KMS-11 (cell line): ENCODE results near the gene NCCRP1.

Experiments used
- H2AFZ ChIP-seq: fragments of 200-600 bp; sonication (generic); 2 replicates; pipeline ENCODE4 v1.6.1; 2016; ENCODE audit warnings: antibody characterized with exemption, mixed run types, low read depth
- H3K27ac ChIP-seq: fragments of 200-600 bp; sonication (generic); 2 replicates; pipeline ENCODE4 v1.6.1; 2016; ENCODE audit warnings: mild to moderate bottlenecking, mixed run types
- H3K27me3 ChIP-seq: fragments of 200-600 bp; sonication (generic); 2 replicates; pipeline ENCODE4 v1.6.1; 2017; ENCODE audit warnings: mild to moderate bottlenecking, low read depth, mixed run types, moderate library complexity; ENCODE audit not compliant: insufficient read depth
- H3K36me3 ChIP-seq: fragments of 200-600 bp; sonication (generic); 2 replicates; pipeline ENCODE4 v1.6.1; 2017; ENCODE audit warnings: mild to moderate bottlenecking, mixed run types; ENCODE audit not compliant: insufficient read depth
- H3K4me1 ChIP-seq: fragments of 200-600 bp; sonication (generic); 2 replicates; pipeline ENCODE4 v1.6.1; 2016; ENCODE audit warnings: mild to moderate bottlenecking, low read depth, mixed run types; ENCODE audit not compliant: poor library complexity, severe bottlenecking
- H3K4me2 ChIP-seq: fragments of 200-600 bp; sonication (generic); 2 replicates; pipeline ENCODE4 v1.7.0; 2016; ENCODE audit warnings: mild to moderate bottlenecking, mixed run types
- H3K4me3 ChIP-seq: fragments of 200-600 bp; sonication (generic); IDR thresholded peaks from 2 replicates; pipeline ENCODE4 v1.6.1; 2017; ENCODE audit warnings: low read depth, low read length, mixed read lengths; ENCODE audit not compliant: insufficient read depth
- H3K79me2 ChIP-seq: fragments of 200-600 bp; sonication (generic); 2 replicates; pipeline ENCODE4 v1.6.1; 2016; ENCODE audit warnings: low read depth, mixed run types; ENCODE audit not compliant: insufficient read depth
- H3K9ac ChIP-seq: fragments of 200-600 bp; sonication (generic); 2 replicates; pipeline ENCODE4 v1.6.1; 2016; ENCODE audit warnings: mild to moderate bottlenecking, mixed run types
- H4K20me1 ChIP-seq: fragments of 200-600 bp; sonication (generic); 2 replicates; pipeline ENCODE4 v1.6.1; 2016; ENCODE audit warnings: mild to moderate bottlenecking, mixed run types; ENCODE audit not compliant: insufficient read depth
- CTCF ChIP-seq: fragments of 200-600 bp; sonication (generic); conservative IDR thresholded peaks from 2 replicates; pipeline ENCODE4 v1.6.1; 2017; ENCODE audit warnings: low read depth, mild to moderate bottlenecking, antibody characterized with exemption, low read length, moderate library complexity, mixed read lengths

NCCRP1 gene

GRCh38 chr19:39181500-39182173, 15.1 kb upstream of the NCCRP1 start:
- Histone ChIP-seq H3K79me2 (no peaks in the 10 kb centered on the region), H3K27ac (no peak overlapping the region), H3K27me3 (no peaks in the 10 kb centered on the region), H2AFZ (no peak overlapping the region), H3K4me3 (no peak overlapping the region), H3K36me3 (no peaks in the 10 kb centered on the region), H3K9ac (no peak overlapping the region), H4K20me1 (no peaks in the 10 kb centered on the region), H3K4me1 (no peaks in the 10 kb centered on the region), H3K4me2 (no peak overlapping the region)
- no peak for TF ChIP-seq CTCF

- H2AFZ ChIP-seq: no peak overlapping the region
- TF ChIP-seq CTCF: no peak
- H3K27ac ChIP-seq: no peak overlapping the region
- H3K4me2 ChIP-seq: no peak overlapping the region
- H3K79me2 ChIP-seq: no peaks in the 10 kb centered on the region
- no peaks in the 10 kb centered on the region for H4K20me1 ChIP-seq
- H3K9ac ChIP-seq: no peak overlapping the region
- no peaks in the 10 kb centered on the region for H3K27me3 ChIP-seq
- no peaks in the 10 kb centered on the region for H3K4me1 ChIP-seq
- no peaks in the 10 kb centered on the region for H3K36me3 ChIP-seq
- H3K4me3 ChIP-seq: no peak overlapping the region
Measured at GRCh38 chr19:39182174-39182505, 14.6 kb upstream of the NCCRP1 start.

- H3K9ac ChIP-seq: no peak overlapping the region
- H3K79me2 ChIP-seq: no peaks in the 10 kb centered on the region
- H3K4me1 ChIP-seq: no peaks in the 10 kb centered on the region
- H3K4me2 ChIP-seq: no peak overlapping the region
- no peaks in the 10 kb centered on the region for H3K36me3 ChIP-seq
- no peak for TF ChIP-seq CTCF
- no peaks in the 10 kb centered on the region for H3K27me3 ChIP-seq
- no peak overlapping the region for H3K4me3 ChIP-seq
- H4K20me1 ChIP-seq: no peaks in the 10 kb centered on the region
- no peak overlapping the region for H2AFZ ChIP-seq
- no peak overlapping the region for H3K27ac ChIP-seq
Measured at GRCh38 chr19:39183104-39183503, 13.7 kb upstream of the NCCRP1 start.

GRCh38 chr19:39186391-39186790, 10.4 kb upstream of the NCCRP1 start:
- no peak overlapping the region for H2AFZ ChIP-seq
- no peak overlapping the region for H3K4me3 ChIP-seq
- no peaks in the 10 kb centered on the region for H3K79me2 ChIP-seq
- H3K27ac ChIP-seq: no peak overlapping the region
- H3K9ac ChIP-seq: no peak overlapping the region
- no peak overlapping the region for H3K4me2 ChIP-seq
- no peaks in the 10 kb centered on the region for H3K4me1 ChIP-seq
- no peaks in the 10 kb centered on the region for H3K27me3 ChIP-seq
- no peaks in the 10 kb centered on the region for H3K36me3 ChIP-seq
- TF ChIP-seq CTCF: no peak
- H4K20me1 ChIP-seq: no peaks in the 10 kb centered on the region
